Fibroblast of skin of abdomen (primary cell): ENCODE measurements around the gene FURIN.
"Not testable (repeated sequence)": the region's sequence is repeated elsewhere in the genome, so short reads cannot be mapped to it uniquely, and the experiment has no call there.

ENCODE experiments used
- DNase-seq: peaks from one replicate; pipeline ENCODE4 v3.0.0-alpha.2; 2013

The FURIN gene

GRCh38 chr15:90844696-90845095 is 23.7 kb upstream of the FURIN start:
- no peak for DNase-seq

- peak; percentile 83 for DNase-seq
These were observed 23.0 kb upstream of the FURIN start for GRCh38 chr15:90845201-90845949.

GRCh38 chr15:90849424-90849823 is 19.0 kb upstream of the FURIN start:
- not testable (repeated sequence) for DNase-seq

- DNase-seq, result no peak
These were observed 17.3 kb upstream of the FURIN start for GRCh38 chr15:90851114-90851513.

- DNase-seq, result no peak
These were observed 16.4 kb upstream of the FURIN start for GRCh38 chr15:90851940-90852339.

- no peak for DNase-seq
These were observed 13.2 kb upstream of the FURIN start for GRCh38 chr15:90855139-90855538.

- DNase-seq, result no peak
These were observed 11.1 kb upstream of the FURIN start for GRCh38 chr15:90857337-90857736.

- no peak for DNase-seq
These were observed 10.4 kb upstream of the FURIN start for GRCh38 chr15:90857883-90858443.

- no peak for DNase-seq
These were observed 8.9 kb upstream of the FURIN start for GRCh38 chr15:90859234-90860131.

GRCh38 chr15:90860450-90860849 is 7.9 kb upstream of the FURIN start:
- no peak for DNase-seq

DNA sequence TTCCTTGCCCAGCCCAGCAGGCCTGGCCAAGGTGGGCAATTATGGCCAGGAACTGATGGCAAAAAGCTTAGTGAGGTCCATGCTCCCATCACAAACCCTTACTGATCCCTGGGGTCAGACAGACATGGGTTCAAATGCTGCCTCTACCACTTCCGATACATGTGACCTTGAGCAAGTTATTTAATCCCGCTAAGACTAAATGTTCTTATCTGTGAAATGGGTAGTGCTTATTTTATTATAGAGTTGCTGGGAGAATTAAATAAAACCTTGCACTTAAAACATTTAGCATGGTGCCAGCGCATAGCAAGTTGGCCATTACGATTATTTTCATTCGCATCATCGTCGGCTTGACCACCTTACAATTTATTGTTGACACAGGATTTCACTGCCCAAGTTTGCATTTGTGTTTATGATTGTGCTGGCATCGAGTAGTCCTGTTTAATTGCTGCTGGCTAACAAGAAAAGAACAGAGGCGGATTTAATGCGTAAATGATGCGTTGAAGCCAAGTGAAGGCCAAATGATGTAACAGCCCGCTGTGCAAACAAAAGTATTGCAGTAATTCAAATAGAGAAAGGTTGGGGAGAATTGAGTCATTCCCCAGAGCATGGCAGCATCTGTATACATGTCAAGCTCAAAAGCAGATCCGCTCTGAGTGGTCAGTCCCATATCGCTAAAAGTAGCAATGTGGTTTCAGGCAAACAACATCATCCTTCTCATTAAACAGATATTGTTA is 7.3 kb upstream of the FURIN start:
- DNase-seq, result no peak

DNA sequence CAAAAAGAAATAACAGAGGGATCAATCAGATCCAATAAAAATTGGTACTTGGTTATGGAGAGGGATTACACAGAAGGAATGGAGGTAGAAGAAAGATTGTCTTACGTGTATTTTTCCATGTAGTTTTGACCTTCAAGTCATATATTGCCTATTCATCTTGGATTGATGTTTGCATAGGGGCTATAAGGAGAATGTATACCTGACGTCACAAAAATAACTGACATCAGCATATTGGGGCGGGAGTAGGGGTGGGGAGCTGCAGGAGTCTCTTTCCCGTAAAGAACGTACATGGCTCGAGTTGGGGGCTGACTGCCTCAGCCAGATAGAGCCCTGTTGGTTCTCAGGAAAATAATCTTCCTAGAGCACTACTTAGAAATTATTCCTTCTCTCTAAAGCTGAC is 5.9 kb upstream of the FURIN start:
- DNase-seq, result no peak

DNA sequence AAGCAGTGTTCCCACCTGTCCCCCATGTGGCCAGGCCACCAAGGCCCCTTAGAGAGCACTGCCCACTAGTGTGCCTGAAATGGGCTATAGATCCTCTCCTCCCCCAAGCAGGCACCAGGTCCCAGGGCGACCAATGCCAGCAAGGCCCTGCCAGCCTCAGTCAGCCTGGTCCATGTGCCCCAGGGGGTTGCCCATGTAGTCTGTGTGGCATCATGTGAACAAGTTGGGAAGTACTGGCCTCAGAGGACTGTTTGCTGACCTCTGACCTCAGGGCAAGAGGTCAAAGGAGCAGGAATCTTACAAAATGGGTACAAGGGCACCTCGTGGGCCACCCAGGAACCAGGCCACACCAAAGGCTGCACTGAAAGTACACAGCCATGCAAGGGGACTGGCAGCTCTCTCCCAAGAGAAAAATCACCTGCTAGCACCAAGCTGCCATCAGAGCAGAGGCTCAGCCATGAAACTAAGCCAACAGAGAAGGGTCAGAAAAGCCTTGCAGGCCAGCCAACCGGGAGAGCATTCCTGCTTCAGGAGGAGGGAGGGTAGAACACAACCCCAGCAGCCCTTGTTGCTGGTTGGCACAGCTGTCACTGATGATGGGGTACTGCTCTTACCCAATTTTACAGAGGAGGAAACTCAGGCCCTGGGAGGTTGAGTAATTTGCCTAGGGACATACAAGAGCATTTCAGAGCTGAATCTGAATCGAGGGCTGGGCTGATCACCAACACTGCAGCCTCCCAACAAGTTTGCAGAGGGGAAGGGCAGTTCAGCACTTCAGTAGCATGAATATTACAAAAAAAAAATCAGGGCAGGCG is 5.2 kb upstream of the FURIN start:
- no peak for DNase-seq

- no peak for DNase-seq
These were observed 4.4 kb upstream of the FURIN start for GRCh38 chr15:90863987-90864386.

- DNase-seq, result no peak
These were observed 3.9 kb upstream of the FURIN start for GRCh38 chr15:90864507-90864906.

DNA sequence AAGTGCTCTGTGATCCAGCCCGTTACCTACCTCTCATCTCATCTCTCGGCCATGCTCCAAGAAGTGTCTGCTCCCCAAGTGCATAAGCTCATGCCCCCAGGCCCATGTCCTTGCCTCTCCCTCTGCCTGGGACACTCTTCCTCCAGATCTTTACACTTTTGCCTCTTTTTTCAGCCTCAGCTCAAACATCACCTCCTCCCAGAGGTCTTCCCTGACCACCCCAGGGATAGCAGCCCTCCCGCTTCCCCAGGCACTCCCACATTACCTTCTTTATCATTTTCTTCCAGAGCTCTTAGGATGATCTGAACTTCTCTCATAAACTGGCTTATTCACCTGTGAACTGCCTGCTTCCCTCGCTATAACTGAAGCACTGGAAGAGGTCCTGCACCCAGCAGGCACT is 2.7 kb upstream of the FURIN start:
- DNase-seq, result no peak

- DNase-seq, result no peak
These were observed 2.1 kb upstream of the FURIN start for GRCh38 chr15:90866161-90866715.

DNA sequence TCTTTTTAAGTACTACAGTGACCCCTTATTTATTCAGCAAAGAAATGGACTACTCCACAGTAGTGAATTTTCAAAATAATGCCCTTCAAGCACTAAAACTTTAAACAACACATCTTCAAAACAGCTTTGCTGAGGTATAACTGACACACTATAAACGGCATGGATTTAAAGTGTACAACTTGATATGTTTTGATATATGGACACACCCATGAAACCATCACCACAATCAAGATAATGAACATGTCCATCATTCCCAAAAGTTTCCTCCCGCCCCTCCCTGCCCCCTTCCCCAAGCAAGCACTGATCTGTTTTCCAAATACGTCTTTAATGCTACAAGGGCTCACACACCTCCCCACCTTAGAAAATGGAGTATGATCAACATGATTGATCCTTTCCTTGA is 1.6 kb upstream of the FURIN start:
- no peak for DNase-seq

- DNase-seq, result no peak
These were observed 753 bp downstream of the FURIN start for GRCh38 chr15:90869140-90869541.

DNA sequence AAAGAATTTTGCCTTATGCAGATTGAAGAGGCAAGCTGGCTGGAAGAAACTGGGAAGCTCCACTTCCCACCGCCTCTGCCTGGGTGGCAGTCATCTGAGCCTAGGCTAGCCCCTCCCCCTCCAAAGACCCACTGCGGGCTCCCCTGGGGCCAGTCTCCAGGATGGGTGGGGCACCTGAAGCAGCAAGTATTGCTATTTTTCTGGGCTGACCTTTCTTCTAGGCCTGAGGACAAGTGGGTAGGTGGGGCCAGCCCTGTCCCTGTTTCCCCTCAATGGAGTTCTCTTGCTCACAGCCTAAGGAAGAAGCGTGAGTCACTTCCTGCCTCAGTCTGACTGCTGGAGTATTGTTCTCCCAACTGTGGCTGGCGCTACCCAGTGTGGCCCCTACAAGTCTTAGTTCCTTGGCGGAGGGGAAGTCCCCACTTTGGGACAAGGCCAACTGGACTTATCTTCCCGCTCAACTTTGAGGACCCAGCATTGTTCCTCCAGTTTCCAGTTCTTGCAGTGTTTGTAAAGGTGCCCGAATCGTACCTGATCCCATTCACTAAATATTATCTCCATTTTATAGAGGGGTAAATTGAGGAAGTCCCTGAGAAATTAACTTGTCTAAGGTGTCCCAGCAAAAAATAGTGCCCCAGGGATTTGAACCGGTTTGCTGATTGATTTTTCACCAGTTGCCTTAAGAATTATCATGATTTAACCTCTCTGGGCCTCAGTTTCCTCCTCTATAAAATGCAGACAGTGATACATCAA is 1.4 kb downstream of the FURIN start:
- DNase-seq, result peak; percentile 74
